ENCODE measurements around the gene CTLA4.

The CTLA4 gene

GRCh38 chr2:203867561-203868200 lies at the start of gene CTLA4:
TSS of gene CTLA4 (plus strand) at chr2:203867771. CDS start at chr2:203867943, 172 bp downstream.
- no peak for DNase-seq (ENCODE audit: low spot score)

GRCh38 chr2:203818656-203819055 lies 48.9 kb upstream of the CTLA4 start:
- no peak for DNase-seq (ENCODE audit: low spot score)

- no peak for DNase-seq (ENCODE audit: low spot score)
Measured at GRCh38 chr2:203819434-203820133, 48.0 kb upstream of the CTLA4 start.

GRCh38 chr2:203820969-203821368 lies 46.6 kb upstream of the CTLA4 start:
- DNase-seq (ENCODE audit: low spot score): no peak

DNA sequence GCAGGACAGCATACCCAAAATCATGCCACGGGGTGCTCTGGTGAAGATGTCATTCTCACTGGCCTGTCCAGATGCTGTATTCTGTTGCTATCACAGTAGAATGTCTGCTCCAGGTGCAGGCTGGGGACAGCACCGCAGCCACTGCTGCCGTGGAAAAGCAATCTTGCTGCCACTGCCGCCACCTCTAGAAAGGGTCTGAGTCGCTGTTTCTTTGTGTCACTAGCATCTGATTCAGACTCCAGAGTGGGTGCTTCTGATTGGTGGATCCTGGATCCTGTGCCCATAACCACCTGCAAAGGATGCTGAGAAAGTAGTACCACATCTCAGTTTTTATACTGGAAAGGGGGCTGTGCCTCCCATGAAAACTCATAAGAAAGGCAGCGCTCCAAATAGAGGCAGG lies 45.3 kb upstream of the CTLA4 start:
- no peak for DNase-seq (ENCODE audit: low spot score)

DNA sequence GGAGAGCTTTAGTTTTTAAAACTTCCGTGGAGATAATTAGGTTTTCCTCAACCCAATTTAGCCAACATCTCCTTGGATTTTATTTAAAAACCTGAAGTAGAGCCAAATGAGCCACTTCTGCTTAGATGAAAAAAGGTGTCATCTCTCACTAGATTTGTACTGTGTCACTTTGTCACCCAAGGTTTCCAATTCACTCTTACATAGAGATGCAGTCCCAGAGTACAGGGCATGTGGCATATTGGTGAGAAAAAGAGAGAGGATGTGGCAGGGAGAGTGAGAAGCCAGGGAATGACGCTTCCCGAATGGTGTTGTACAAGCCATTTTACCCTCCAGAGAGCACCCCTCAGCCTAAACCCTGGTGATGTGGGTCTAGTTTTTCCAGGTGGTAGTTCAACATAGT lies 44.4 kb upstream of the CTLA4 start:
- DNase-seq (ENCODE audit: low spot score): no peak

GRCh38 chr2:203824057-203824456 lies 43.5 kb upstream of the CTLA4 start:
- no peak for DNase-seq (ENCODE audit: low spot score)

GRCh38 chr2:203824603-203825002 lies 43.0 kb upstream of the CTLA4 start:
- DNase-seq (ENCODE audit: low spot score): no peak

- DNase-seq (ENCODE audit: low spot score): no peak
Measured at GRCh38 chr2:203826704-203827103, 40.9 kb upstream of the CTLA4 start.

DNA sequence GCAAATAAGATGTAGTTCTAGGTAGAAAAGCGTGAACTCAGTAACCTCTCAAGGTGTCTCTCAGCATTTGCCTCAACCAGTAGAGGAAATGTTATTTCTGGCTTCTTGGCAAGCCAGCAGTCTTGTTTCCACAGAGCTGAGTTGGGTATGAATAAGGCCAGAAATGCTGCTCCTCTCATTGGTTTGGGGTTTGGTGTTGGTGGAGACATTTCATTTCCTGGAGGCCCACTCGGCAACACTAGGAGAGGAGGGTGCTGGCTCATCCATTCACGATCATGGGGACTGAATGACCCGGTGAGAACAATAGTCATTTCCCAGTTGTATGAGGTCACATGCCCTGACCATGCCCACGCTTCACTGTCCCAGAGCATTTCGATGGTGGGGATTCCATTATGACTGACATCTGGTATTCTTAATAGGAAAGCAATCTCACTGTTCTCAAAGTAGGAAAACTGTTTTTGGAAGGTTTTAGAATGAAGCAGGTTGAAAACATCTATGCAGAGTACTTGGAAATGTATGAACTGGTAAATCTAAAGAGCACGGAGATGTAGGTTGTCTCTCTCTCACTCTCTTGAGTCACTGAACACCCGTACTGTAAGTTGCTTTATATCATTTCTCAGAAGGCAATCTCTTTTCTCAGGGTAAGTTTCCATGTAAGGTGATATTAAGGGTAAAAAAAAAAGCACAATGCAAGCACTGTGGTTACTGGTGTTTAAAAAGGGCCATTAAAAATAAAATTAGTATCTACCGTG lies 37.1 kb upstream of the CTLA4 start:
- DNase-seq (ENCODE audit: low spot score): no peak

- no peak for DNase-seq (ENCODE audit: low spot score)
Measured at GRCh38 chr2:203835420-203835819, 32.2 kb upstream of the CTLA4 start.

DNA sequence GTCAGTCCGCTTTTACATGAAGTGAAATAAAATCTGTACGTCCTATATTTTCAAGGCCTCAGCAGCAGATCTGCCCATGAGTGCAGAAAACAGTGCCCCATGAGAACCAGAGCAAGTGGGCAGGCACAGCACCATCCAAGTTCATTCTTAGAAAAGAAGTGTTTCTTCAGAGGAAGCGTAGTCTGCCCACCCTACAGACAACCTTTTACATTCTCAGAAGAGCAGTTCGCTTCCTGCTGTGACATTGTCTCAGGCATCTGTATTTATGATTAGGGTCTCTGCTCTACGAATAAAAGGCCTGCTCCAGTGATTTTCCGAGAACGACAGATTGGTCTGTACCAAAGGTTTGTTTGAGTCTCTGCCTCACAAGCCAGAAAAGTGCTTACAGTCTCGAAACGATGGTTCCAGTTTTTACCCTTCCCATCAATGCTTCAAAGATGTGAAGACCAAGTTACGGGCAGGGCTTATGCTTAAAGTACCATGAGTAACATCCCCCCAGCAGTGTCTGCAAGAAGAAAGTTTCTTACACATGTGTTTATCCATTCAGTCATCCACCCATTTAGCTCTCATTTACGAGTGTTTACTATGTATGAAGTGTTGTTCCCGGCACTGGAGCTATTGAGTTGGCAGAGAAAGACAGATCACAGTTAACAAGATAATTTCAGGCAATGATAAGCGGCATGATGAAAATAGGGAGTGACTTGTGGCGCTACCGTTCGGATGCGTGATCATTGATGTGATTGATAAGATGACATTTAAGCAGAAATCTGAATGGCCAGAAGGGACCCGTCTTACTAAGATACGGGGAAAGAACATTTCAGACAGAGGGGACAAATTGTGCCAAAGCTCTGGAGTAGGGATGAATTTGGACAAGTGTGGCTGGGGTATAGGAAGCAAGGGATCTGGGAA lies 31.4 kb upstream of the CTLA4 start:
- DNase-seq (ENCODE audit: low spot score): no peak

DNA sequence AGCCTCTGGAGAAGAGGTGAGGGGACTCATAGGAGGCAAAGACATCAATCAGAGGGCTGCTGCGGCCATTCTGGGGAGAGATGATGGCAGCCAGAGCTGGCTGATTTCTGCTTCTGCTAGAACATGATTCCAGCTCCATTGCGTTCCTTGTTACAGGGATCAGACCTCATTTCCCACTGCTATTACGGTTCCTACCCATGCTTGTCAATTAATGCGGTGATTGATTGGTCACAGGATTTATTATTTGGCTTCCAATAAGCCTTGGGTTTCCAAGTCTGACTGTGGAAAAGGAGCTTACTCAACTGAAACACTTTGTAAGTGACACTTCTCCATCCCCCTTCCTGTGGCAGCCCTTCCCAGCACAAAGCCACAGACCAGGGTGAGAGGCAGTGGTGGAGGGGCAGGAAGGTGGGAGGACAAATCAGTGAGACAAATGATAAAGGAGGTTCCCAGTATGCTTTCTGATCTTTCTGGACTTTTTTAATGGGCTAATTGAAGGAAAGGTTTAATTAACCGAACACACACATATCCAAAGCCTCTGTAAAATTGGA lies 26.8 kb upstream of the CTLA4 start:
- no peak for DNase-seq (ENCODE audit: low spot score)

- no peak for DNase-seq (ENCODE audit: low spot score)
Measured at GRCh38 chr2:203841654-203842053, 25.9 kb upstream of the CTLA4 start.

DNA sequence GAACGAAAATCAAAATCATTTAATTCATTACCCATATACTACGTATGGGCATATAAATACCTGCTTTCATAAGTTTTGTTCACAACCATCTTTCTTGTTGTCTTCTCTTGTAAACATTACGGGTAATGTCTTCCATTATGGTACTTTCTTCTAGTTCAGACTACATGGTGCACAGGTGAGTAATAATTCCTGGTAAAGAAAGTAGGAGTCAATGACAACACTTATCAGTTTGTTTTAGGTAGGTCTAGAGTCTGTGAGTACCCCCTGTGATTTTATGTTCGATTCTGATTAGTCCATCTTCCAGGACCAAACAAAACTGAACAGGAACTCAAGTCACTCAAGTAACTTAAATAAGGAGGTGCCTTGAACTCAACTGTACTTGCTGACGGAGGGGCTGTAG lies 25.2 kb upstream of the CTLA4 start:
- no peak for DNase-seq (ENCODE audit: low spot score)

- DNase-seq (ENCODE audit: low spot score): no peak
Measured at GRCh38 chr2:203846490-203847105, 21.0 kb upstream of the CTLA4 start.

- DNase-seq (ENCODE audit: low spot score): no peak
Measured at GRCh38 chr2:203849010-203849409, 18.6 kb upstream of the CTLA4 start.

DNA sequence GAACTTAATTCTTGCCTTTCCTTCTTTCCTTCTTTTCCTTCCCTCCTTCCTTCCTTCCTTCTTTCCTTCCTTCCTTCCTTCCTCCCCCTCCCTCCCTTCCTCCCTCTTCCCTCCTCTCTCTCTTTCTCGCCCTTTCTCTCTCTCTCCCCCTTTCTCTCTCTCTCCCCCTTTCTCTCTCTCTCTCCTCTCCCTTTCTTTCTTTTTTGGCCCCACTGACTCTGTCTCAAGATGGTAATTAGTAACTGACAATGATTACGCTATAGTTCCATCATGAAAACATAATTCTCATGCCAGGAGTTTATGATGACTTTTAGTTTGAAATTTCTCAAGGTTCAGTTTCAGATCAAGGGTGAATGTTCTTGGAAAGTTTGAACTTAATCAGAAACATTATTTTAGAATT lies 14.8 kb upstream of the CTLA4 start:
- DNase-seq (ENCODE audit: low spot score): no peak

DNA sequence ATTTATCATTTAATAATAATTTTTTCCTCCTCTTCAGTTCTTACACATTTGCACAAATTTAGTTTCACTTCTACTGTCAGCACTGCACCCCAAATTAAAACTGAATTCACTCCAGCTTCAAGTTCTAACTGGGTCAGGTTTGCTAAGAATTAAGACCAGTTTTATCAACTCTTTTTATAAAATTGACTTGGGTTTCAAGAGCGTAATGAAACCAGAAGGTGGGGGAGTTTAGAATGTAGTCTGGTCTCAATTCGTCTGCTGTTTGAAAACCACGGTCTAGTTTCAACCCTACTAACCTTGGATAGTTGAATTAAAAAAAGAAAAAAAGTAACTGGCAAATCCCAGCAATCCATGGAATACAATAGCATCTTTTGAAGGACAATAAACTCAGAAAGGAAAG lies 14.3 kb upstream of the CTLA4 start:
- DNase-seq (ENCODE audit: low spot score): no peak

GRCh38 chr2:203853722-203854121 lies 13.8 kb upstream of the CTLA4 start:
- DNase-seq (ENCODE audit: low spot score): no peak

- DNase-seq (ENCODE audit: low spot score): no peak
Measured at GRCh38 chr2:203855274-203855673, 12.3 kb upstream of the CTLA4 start.
